LNCaP clone FGC (cell line): ENCODE results near the gene NXPE4.

Experiments used
- DNase-seq: peaks from one replicate; pipeline ENCODE4 v3.0.0-alpha.2; 2011; ENCODE audit warnings: low read depth
- H3K4me3 ChIP-seq: 2 replicates; pipeline ENCODE4 v1.5.1; 2011; ENCODE audit warnings: mild to moderate bottlenecking, low read depth, low read length, control low read depth
- TF ChIP-seq, protein P1 (sequence below): IDR thresholded peaks from 2 replicates; pipeline ENCODE4 v1.5.1; 2012; ENCODE audit warnings: mild to moderate bottlenecking; ENCODE audit not compliant: control insufficient read depth, insufficient read depth; ENCODE audit errors: extremely low read depth

Gene NXPE4

DNA sequence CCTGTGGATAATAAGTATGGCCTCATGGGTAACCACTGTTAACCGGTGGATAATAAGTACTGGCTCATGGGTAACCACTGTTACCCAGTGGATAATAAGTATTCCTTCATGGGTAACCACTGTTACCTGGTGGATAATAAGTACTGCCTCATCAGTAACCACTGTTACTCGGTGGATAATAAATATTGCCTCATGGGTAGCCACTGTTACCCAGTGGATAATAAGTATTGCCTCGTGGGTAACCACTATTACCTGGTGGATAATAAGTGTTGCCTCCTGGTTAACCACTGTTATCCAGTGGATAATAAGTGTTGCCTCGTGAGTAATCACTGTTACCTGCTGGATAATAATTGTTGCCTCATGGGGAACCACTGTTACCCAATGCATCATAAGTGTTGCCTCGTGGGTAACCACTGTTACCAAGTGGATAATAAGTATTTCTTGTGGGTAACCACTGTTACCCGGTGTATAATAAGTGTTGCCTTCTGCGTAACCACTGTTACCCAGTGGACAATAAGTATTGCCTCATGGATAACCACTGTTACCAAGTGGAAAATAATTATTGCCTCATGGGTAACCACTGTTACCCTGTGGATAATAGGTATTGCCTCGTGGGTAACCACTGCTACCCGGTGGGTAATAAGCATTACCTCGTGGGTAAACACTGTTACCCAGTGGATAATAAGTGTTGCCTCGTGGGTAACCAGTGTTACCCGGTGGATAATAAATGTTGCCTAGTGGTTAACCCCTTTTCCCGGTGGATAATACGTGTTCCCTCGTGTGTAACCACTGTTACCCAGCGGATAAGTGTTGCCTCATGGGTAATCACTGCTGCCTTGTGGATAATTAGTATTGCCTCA is 26.6 kb upstream of the NXPE4 start:
- DNase-seq = no peak
- TF ChIP-seq, protein P1, sequence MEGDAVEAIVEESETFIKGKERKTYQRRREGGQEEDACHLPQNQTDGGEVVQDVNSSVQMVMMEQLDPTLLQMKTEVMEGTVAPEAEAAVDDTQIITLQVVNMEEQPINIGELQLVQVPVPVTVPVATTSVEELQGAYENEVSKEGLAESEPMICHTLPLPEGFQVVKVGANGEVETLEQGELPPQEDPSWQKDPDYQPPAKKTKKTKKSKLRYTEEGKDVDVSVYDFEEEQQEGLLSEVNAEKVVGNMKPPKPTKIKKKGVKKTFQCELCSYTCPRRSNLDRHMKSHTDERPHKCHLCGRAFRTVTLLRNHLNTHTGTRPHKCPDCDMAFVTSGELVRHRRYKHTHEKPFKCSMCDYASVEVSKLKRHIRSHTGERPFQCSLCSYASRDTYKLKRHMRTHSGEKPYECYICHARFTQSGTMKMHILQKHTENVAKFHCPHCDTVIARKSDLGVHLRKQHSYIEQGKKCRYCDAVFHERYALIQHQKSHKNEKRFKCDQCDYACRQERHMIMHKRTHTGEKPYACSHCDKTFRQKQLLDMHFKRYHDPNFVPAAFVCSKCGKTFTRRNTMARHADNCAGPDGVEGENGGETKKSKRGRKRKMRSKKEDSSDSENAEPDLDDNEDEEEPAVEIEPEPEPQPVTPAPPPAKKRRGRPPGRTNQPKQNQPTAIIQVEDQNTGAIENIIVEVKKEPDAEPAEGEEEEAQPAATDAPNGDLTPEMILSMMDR = no peak
- no peak overlapping the region for H3K4me3 ChIP-seq

DNA sequence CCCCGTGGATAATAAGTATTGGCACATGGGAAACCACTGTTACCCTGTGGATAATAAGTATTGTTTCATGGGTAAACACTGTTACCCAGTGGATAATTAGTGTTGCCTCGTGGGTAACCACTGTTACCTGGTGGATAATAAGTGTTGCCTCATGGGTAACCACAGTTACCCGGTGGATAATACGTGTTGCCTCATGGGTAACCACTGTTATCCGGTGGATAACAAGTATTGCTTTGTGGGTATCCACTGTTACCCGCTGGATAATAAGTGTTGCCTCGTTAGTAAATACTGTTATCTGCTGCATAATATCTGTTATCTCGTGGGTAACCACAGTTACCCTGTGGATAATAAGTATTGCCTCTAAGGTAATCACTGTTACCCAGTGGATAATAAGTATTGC is 25.5 kb upstream of the NXPE4 start:
- DNase-seq = no peak
- no peak overlapping the region for H3K4me3 ChIP-seq
- TF ChIP-seq, protein P1 = no peak

DNA sequence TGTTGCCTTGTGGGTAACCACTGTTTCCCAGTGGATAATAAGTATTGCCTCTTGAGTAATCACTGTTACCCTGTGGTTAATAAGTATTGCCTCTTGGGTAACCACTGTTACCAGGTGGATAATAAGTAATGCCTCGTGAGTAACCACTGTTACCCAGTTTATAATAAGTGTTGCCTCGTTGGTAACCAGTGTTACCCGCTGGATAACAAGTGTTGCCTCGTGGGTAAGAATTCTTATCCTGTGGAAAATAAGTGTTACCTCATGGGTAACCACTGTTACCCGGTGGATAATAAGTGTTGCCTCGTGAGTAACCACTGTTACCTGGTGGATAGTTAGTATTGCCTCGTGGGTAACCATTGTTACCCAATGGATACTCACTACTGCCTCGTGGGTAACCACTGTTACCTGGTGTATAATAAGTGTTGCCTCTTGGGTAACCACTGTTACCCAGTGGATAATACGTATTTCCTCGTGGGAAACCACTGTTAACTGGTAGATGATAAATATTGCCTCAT is 24.1 kb upstream of the NXPE4 start:
- no peak for DNase-seq
- TF ChIP-seq, protein P1 = no peak
- no peak overlapping the region for H3K4me3 ChIP-seq

DNA sequence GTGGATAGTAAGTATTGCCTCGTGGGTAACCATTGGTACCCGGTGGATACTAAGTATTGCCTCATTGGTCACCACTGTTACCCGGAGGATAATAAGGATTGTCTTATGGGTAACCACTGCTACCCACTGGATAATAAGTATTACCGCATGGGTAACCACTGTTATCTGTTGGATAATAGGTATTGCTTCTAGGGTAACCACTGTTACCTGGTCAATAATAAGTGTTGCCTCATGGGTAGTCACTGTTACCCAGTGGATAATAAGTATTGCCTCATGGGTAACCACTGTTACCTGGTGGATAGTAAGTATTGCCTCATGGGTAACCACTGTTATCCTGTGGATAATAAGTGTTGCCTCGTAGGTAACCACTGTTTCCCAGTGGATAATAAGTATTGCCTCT is 22.6 kb upstream of the NXPE4 start:
- DNase-seq = no peak
- no peak overlapping the region for H3K4me3 ChIP-seq
- TF ChIP-seq, protein P1 = no peak

DNA sequence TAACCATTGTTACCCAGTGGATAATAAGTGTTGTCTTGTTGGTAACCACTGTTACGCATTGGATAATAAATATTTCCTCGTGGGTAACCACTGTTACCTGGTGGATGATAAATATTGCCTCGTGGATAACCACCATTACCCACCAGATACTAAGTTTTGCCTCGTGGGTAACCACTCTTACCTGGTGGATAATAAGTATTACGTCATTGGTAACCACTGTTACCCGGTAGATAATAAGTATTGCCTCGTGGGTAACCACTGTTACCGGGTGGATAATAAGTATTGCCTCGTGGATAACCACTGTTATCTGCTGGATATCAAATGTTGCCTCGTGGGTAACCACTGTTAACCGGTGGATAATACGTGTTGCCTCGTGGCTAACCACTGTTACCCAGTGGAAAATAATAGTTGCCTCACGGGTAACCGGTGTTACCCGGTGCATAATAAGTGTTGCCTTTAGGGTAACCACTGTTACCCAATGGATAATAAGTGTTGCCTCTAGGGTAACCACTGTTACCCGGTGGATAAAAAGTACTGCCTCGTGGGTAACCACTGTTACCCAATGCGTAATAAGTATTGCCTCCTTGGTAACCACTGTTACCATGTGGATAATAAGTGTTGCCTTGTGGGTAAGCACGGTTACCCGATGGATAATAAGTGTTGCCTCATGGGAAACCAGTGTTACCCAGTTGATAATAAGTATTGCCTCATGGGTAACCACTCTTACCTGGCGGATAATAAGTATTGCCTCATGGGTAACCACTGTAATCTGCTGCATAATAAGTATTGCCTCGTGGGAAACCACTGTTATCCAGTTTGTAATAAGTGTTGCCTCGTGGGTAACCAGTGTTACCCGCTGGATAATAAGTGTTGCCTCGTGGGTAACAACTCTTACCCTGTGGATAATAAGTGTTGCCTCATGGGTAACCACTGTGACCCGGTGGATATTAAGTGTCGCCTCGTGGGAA is 21.9 kb upstream of the NXPE4 start:
- TF ChIP-seq, protein P1 = no peak
- H3K4me3 ChIP-seq = no peak overlapping the region

DNA sequence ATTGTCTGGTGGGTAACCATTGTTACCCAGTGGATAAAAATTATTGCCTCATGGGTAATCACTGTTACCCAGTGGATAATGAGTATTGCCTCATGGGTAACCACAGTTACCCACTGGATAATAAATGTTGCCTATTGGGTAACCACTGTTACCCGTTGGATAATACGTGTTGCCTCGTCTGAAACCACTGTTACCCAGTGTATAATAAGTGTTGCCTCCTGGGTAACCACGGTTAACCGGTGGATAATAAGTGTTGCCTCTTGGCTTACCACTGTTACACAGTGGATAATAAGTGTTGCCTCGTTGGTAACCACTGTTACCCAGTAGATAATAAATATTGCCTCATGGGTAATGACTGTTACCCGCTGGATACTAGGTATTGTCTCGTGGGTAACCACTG is 20.9 kb upstream of the NXPE4 start:
- H3K4me3 ChIP-seq = no peak overlapping the region
- no peak for DNase-seq
- TF ChIP-seq, protein P1 = no peak

More for the DNA sequence above, 21.9 kb upstream of the NXPE4 start:
- no peak for DNase-seq
